Measurements from ENCODE around the gene SLC12A4. TPM values are rescaled to one million over a fixed set of nuclear protein-coding genes. Genes with fewer than 3 reads are reported as not detected.
"Not testable (repeated sequence)": the region's sequence is repeated elsewhere in the genome, so short reads cannot be mapped to it uniquely, and the experiment has no call there.

Gene SLC12A4
- total and polyA plus RNA-seq, 7 donors, result 18.3 to 89.5 (median 31.9) TPM

DNA sequence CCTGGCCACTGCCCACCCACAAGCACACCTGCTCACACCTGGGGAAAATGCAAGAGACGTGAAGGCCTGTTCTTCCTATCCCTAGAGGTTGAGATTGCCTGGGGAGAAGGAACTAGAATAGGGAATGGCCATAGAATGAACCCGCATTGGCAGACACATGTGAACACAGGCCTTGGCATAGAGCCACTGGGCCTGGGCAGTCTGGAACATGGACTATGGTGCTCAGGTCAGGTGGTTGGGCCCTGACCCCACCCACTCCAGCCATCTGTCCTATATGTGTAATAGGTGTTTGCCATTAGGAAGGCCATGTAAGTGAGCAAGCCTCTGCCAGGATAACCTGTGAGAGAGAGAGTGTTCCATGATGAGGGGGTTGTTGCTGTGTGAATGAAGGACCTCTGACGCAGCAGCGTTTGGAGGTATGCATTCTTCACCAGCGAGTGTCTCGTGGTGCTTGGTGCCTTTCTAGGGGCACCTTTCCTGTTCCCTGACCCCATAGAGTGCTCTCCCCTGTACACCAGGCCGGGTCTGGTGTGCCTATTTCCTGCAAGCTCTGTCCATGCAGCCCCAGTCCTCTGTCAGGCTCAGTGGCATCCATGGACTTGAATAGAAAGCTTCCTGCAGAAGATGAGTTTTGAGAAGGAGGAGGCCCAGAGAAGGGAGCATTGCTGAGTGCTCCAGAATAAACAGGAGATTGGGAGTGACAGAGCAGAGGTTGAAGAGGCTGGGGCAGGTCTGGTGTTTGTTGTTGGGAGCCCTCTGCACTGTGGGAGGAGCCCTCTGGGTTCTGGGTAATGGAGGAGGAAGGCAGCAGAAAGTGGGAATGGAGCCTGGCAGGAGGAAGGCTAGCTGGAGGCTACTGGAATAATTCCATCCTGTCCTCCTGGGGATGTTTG lies 52.4 kb downstream of the SLC12A4 start:
- ATAC-seq, result peak in 3 of 4 donors; percentile 7 to 29 (median 23)
- H3K27ac ChIP-seq, result peak overlapping the region; percentile 91
- DNase-seq, result no peak

DNA sequence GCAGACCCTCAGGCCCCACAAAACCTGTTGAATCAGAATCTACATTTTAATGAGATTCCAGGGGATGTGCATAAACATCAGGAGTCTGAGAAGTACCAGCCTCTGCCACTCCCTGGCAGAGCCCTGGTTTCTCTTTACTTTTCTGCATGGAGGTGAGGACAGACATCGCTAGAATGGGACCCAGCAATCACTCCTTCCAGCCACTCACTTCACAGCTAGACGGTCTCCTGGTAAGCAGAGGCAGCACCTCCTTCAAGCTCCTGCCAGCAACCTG lies 53.0 kb downstream of the SLC12A4 start:
- ATAC-seq; H3K9me3 ChIP-seq; H3K4me3 ChIP-seq; H3K27me3 ChIP-seq (ENCODE audit: insufficient read depth in 3 of 3, low read length in 2 of 3); intact Hi-C loops (cut with DNase I); DNase-seq: not testable (repeated sequence)
- H3K36me3 ChIP-seq (ENCODE audit: insufficient read depth in 1 of 2, low read depth in 1 of 2), result peaks cover 0 to 15% of the 10 kb centered on the region in 2 donors
- H3K27ac ChIP-seq, result peak overlapping the region; percentile 91
- WGBS, 3 donors, result 47 to 67% (median 55%) methylated on average over 1 to 2 of the region's 2 CpGs
- peaks cover 58% of the 10 kb centered on the region for H3K4me1 ChIP-seq

More for the DNA sequence above, 52.4 kb downstream of the SLC12A4 start:
- peaks cover 64% of the 10 kb centered on the region for H3K4me1 ChIP-seq
- TF ChIP-seq, protein P1, sequence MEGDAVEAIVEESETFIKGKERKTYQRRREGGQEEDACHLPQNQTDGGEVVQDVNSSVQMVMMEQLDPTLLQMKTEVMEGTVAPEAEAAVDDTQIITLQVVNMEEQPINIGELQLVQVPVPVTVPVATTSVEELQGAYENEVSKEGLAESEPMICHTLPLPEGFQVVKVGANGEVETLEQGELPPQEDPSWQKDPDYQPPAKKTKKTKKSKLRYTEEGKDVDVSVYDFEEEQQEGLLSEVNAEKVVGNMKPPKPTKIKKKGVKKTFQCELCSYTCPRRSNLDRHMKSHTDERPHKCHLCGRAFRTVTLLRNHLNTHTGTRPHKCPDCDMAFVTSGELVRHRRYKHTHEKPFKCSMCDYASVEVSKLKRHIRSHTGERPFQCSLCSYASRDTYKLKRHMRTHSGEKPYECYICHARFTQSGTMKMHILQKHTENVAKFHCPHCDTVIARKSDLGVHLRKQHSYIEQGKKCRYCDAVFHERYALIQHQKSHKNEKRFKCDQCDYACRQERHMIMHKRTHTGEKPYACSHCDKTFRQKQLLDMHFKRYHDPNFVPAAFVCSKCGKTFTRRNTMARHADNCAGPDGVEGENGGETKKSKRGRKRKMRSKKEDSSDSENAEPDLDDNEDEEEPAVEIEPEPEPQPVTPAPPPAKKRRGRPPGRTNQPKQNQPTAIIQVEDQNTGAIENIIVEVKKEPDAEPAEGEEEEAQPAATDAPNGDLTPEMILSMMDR (IDR thresholded peaks at IDR 0.05), result no peak
- 52 to 64% (median 62%) methylated on average over 7 of the region's 7 CpGs for WGBS, 3 donors
- H3K4me3 ChIP-seq, result no peak overlapping the region
- intact Hi-C loops (cut with DNase I), result no loop called here
- no peaks in the 10 kb centered on the region for H3K27me3 ChIP-seq (ENCODE audit: insufficient read depth in 3 of 3, low read length in 2 of 3)
- peaks cover 0 to 9% of the 10 kb centered on the region in 2 donors for H3K36me3 ChIP-seq (ENCODE audit: insufficient read depth in 1 of 2, low read depth in 1 of 2)
- no peaks in the 10 kb centered on the region for H3K9me3 ChIP-seq

DNA sequence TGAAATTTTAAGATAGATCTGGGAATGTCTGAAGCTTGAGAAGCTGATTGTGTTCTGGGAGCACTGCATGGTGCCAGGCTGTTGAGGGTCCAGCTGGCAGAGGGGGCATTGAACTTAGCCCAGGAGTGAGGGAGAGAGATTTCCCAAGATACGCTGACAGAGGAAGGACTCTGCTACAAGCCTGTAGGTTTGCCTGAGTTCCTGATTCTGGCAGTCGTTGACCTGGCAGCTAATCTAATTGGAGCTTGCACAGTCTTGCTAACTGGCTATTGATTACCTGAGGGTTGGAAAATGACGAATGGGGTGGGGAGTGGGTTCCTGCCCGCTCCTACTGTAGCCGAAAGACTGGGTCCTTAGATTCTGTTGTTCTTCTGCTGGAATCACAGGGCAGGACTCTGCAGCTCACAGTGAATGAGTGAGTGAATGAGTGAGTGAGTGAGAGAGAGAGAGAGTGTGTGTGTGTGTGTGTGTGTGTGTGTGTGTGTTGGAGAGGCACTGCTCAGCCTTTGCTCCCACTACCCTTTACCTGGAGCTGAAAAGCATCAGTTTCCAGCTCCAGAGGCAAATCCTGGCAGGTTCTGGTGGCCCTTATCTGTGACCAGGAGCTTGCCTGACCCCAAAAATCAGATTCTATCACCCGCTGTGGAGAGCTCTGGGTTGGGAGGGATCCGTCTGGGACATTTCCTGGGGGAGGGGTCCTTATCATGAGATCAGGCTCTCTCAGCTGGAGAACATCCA lies 53.5 kb downstream of the SLC12A4 start:
- no peak for DNase-seq
- Histone ChIP-seq H3K4me3 (no peak overlapping the region), H3K27ac (peak overlapping the region; percentile 91), H3K9me3 (no peaks in the 10 kb centered on the region), H3K27me3 (ENCODE audit: insufficient read depth in 3 of 3, low read length in 2 of 3) (no peaks in the 10 kb centered on the region), H3K4me1 (peaks cover 53% of the 10 kb centered on the region), H3K36me3 (ENCODE audit: insufficient read depth in 1 of 2, low read depth in 1 of 2) (peaks cover 0 to 19% of the 10 kb centered on the region in 2 donors)
- no peak for ATAC-seq
- 58 to 78% (median 61%) methylated on average over 7 of the region's 7 CpGs for WGBS, 3 donors
- intact Hi-C loops (cut with DNase I), result no loop called here
- TF ChIP-seq, protein P1 (IDR thresholded peaks at IDR 0.05), result no peak

DNA sequence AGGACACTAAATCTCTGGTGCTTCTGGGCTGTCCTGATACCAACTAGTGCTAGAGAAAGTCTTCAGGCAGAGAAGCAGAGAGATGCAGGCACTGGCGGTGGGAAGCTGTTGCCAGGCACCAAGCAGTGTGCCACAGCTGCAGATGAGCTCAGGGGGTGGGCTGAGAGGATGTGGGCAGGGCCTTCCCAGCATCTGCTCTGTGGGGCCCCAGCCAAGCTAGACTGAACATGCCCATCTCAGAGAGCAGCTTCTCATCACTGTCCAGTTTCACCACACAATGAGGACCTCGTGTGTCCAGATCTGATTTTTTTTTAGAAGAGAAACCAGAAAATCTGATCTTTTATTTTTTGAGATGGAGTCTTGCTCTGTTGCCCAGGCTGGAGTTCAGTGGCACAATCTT lies 58.3 kb downstream of the SLC12A4 start:
- no peak overlapping the region for H3K4me3 ChIP-seq
- peaks cover 0 to 33% of the 10 kb centered on the region in 2 donors for H3K36me3 ChIP-seq (ENCODE audit: insufficient read depth in 1 of 2, low read depth in 1 of 2)
- peaks cover 12% of the 10 kb centered on the region for H3K4me1 ChIP-seq
- no peaks in the 10 kb centered on the region for H3K9me3 ChIP-seq
- DNase-seq, result no peak
- ATAC-seq, result peak in 3 of 4 donors; percentile 47 to 55 (median 48)
- no peak overlapping the region for H3K27ac ChIP-seq
- intact Hi-C loops (cut with DNase I), result no loop called here
- no peaks in the 10 kb centered on the region for H3K27me3 ChIP-seq (ENCODE audit: insufficient read depth in 3 of 3, low read length in 2 of 3)
- TF ChIP-seq, protein P1 (IDR thresholded peaks at IDR 0.05), result no peak
- 41 to 46% (median 46%) methylated on average over 2 of the region's 2 CpGs for WGBS, 3 donors

DNA sequence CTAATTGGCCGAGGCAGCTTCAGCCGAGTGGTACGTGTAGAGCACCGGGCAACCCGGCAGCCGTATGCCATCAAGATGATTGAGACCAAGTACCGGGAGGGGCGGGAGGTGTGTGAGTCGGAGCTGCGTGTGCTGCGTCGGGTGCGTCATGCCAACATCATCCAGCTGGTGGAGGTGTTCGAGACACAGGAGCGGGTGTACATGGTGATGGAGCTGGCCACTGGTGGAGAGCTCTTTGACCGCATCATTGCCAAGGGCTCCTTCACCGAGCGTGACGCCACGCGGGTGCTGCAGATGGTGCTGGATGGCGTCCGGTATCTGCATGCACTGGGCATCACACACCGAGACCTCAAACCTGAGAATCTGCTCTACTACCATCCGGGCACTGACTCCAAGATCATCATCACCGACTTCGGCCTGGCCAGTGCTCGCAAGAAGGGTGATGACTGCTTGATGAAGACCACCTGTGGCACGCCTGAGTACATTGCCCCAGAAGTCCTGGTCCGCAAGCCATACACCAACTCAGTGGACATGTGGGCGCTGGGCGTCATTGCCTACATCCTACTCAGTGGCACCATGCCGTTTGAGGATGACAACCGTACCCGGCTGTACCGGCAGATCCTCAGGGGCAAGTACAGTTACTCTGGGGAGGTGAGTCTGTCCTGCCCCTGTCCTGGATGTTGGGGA lies 59.2 kb downstream of the SLC12A4 start:
- H3K4me1 ChIP-seq, result peaks cover 5% of the 10 kb centered on the region
- 89 to 94% (median 90%) methylated on average over 36 of the region's 36 CpGs for WGBS, 3 donors
- no peak overlapping the region for H3K4me3 ChIP-seq
- no peaks in the 10 kb centered on the region for H3K9me3 ChIP-seq
- DNase-seq, result no peak
- no peak overlapping the region for H3K27ac ChIP-seq
- ATAC-seq, result no peak
- TF ChIP-seq, protein P1 (IDR thresholded peaks at IDR 0.05), result no peak
- no peaks in the 10 kb centered on the region for H3K27me3 ChIP-seq (ENCODE audit: insufficient read depth in 3 of 3, low read length in 2 of 3)
- H3K36me3 ChIP-seq (ENCODE audit: insufficient read depth in 1 of 2, low read depth in 1 of 2), result peaks cover 0 to 33% of the 10 kb centered on the region in 2 donors
- intact Hi-C loops (cut with DNase I), result no loop called here
